GM18907 (cell line): ENCODE data around the gene CHKA.

Source experiments
- ATAC-seq: cut with Tn5 transposase; IDR thresholded peaks from one replicate; pipeline ENCODE4 v1.9.1; 2021; ENCODE audit warnings: mild to moderate bottlenecking, moderate library complexity; ENCODE audit not compliant: unreplicated experiment

The CHKA gene

GRCh38 chr11:68004551-68005335, 116.4 kb downstream of the CHKA start:
- no peak for ATAC-seq

- peak; percentile 48 for ATAC-seq
Measured at GRCh38 chr11:68003846-68004550, 117.2 kb downstream of the CHKA start, which contains the start of gene UNC93B1. Gene UNC93B1, minus strand, starts transcription at chr11:68004097. Its CDS starts 54 bp downstream, at chr11:68004043.

- peak; percentile 35 for ATAC-seq
Measured at GRCh38 chr11:68002938-68003845, 118.0 kb downstream of the CHKA start.
